Posterior cingulate gyrus (tissue), 11 donors: ENCODE results near the gene BBC3.
"Not testable (repeated sequence)": the region's sequence is repeated elsewhere in the genome, so short reads cannot be mapped to it uniquely, and the experiment has no call there.

Experiments
- DNase-seq, 10 donors: peaks; one replicate each; pipeline versions ENCODE4 v3.0.0 to v3.0.0-alpha.2; 2020 to 2021; ENCODE audit warnings: mixed read lengths in 3 of 10
- intact Hi-C: fragments of 100-400 bp; cut with DNase I; formaldehyde crosslinking; loops from one replicate; pipeline ENCODE4 v1.15.1; 2023

Gene BBC3

GRCh38 chr19:47230921-47231214, at the start of gene BBC3:
Gene BBC3, minus strand, starts transcription at chr19:47231199. Its CDS starts 2,768 bp downstream, at chr19:47228431.
- DNase-seq = no peak
- intact Hi-C loops = no loop called here

- no peak for DNase-seq
- intact Hi-C loops = no loop called here
These were observed 49.3 kb upstream of the BBC3 start for GRCh38 chr19:47280183-47280797.

GRCh38 chr19:47276513-47276912, 45.5 kb upstream of the BBC3 start:
- intact Hi-C loops = not testable (repeated sequence)

GRCh38 chr19:47275791-47276461, 44.9 kb upstream of the BBC3 start:
- DNase-seq = peak in 1 of 10 donors; percentile 80
- intact Hi-C loops = no loop called here

More at GRCh38 chr19:47276513-47276912, 45.5 kb upstream of the BBC3 start:
- not testable (repeated sequence) for DNase-seq

GRCh38 chr19:47274891-47275761, 44.1 kb upstream of the BBC3 start:
- DNase-seq = peak in 3 of 10 donors; percentile 36 to 89 (median 76)
- intact Hi-C loops = no loop called here

GRCh38 chr19:47274071-47274890, 43.3 kb upstream of the BBC3 start, which contains the start of gene INAFM1:
Gene INAFM1, plus strand, starts transcription at chr19:47274885. Its CDS starts 35 bp downstream, at chr19:47274920.
- peak; percentile 93 to 99 (median 97) for DNase-seq
- intact Hi-C loops = no loop called here

- DNase-seq = peak; percentile 79 to 99 (median 91)
- intact Hi-C loops = loop anchor here (2.0 kb wide), 1 partner anchor 17 kb away; the partner anchor contains the start of gene CCDC9
These were observed 42.5 kb upstream of the BBC3 start for GRCh38 chr19:47273313-47274070.

GRCh38 chr19:47272448-47273312, 41.7 kb upstream of the BBC3 start:
- DNase-seq = peak in 2 of 10 donors; percentile 22 to 32
- intact Hi-C loops = loop anchor here (2.0 kb wide), 1 partner anchor 16 kb away; the partner anchor contains the start of gene CCDC9

GRCh38 chr19:47271949-47272348, 41.0 kb upstream of the BBC3 start:
- intact Hi-C loops = loop anchor here (2.0 kb wide), 1 partner anchor 15 kb away; the partner anchor contains the start of gene CCDC9
- DNase-seq = no peak

GRCh38 chr19:47270408-47270807, 39.4 kb upstream of the BBC3 start:
- no peak for DNase-seq
- intact Hi-C loops = no loop called here

GRCh38 chr19:47269596-47269995, 38.6 kb upstream of the BBC3 start:
- intact Hi-C loops = no loop called here
- DNase-seq = no peak

- no peak for DNase-seq
- intact Hi-C loops = no loop called here
These were observed 37.0 kb upstream of the BBC3 start for GRCh38 chr19:47268028-47268427.

GRCh38 chr19:47267350-47267759, 36.4 kb upstream of the BBC3 start:
- peak; percentile 65 to 96 (median 74) for DNase-seq
- intact Hi-C loops = no loop called here

- no peak for DNase-seq
These were observed 35.5 kb upstream of the BBC3 start for GRCh38 chr19:47266401-47266941.

GRCh38 chr19:47264629-47265028, 33.6 kb upstream of the BBC3 start:
- DNase-seq = no peak
- intact Hi-C loops = no loop called here

More at GRCh38 chr19:47266401-47266941, 35.5 kb upstream of the BBC3 start:
- intact Hi-C loops = no loop called here

GRCh38 chr19:47261946-47262793, 31.2 kb upstream of the BBC3 start:
- intact Hi-C loops = not testable (repeated sequence)

GRCh38 chr19:47260476-47260875, 29.5 kb upstream of the BBC3 start:
- intact Hi-C loops = no loop called here
- no peak for DNase-seq

More at GRCh38 chr19:47261946-47262793, 31.2 kb upstream of the BBC3 start:
- not testable (repeated sequence) for DNase-seq
